ENCODE measurements around the gene CBFA2T2. TPM values are rescaled to one million over a fixed set of nuclear protein-coding genes. Genes with fewer than 3 reads are reported as not detected.
"Not testable (repeated sequence)": the region's sequence is repeated elsewhere in the genome, so short reads cannot be mapped to it uniquely, and the experiment has no call there.

Gene CBFA2T2
- polyA plus RNA-seq, 4 donors: 21.8 to 29.8 (median 25.1) TPM

- no peak for DNase-seq (ENCODE audit: low read depth in 4 of 4, low spot score in 3 of 4)
Observed at GRCh38 chr20:33606118-33606771, 116.3 kb downstream of the CBFA2T2 start.

DNA sequence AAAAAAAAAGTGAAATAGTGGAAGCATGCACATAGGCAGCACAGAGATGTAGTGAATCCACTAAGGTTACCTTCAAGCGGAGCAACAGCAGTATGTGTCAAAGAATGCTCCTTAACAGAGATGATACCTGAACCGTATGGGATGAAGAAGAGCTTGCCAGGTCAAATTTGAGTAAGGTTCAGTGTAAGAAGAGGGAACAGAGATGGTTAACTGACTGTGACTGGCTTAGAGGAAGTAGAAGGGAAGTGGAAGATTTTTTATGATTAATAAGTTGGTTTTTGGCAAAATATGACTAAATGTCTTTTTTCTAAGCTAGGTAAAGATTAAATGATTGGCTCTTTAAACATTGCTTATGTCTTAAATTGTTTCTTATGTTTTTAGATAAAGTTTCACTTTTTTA is 119.6 kb downstream of the CBFA2T2 start:
- DNase-seq (ENCODE audit: low read depth in 4 of 4, low spot score in 3 of 4): no peak

DNA sequence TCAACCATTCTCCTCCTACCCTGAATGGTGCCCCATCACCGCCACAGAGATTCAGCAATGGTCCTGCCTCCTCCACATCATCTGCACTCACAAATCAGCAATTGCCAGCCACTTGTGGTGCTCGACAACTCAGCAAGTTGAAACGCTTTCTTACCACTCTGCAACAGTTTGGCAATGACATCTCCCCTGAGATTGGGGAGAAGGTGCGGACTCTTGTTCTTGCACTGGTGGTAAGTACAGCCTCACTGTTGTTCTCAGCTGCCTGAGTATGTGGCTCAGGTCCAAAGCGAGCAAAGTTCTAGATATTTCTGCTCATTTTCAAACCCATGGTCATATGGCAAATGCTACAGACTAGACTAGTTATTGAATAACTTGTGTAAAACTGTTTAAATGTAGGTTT is 121.2 kb downstream of the CBFA2T2 start:
- DNase-seq (ENCODE audit: low read depth in 4 of 4, low spot score in 3 of 4): no peak

GRCh38 chr20:33612001-33612400 is 122.1 kb downstream of the CBFA2T2 start:
- no peak for DNase-seq (ENCODE audit: low read depth in 4 of 4, low spot score in 3 of 4)

- DNase-seq (ENCODE audit: low read depth in 4 of 4, low spot score in 3 of 4): no peak
Observed at GRCh38 chr20:33621717-33622400, 132.0 kb downstream of the CBFA2T2 start.

- no peak for DNase-seq (ENCODE audit: low read depth in 4 of 4, low spot score in 3 of 4)
Observed at GRCh38 chr20:33622705-33623365, 132.9 kb downstream of the CBFA2T2 start.

DNA sequence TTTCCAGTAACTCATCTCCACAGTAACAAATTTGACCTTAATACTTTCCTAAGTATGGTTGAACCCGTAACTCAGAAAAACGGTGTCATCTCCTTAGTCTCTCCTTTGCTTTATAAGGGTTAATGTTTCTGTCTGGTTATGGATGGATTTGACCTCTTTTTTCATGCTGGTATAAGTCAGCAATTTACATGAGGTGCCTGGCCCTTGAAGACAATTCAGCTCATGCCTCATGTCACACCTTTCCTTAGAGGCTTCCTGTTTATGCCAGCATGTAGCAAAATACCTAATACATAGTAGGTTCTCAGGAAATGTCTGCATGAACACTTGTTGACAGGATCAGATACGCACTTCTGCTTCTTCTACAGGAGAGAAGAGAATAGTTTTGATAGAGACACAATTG is 134.5 kb downstream of the CBFA2T2 start:
- no peak for DNase-seq (ENCODE audit: low read depth in 4 of 4, low spot score in 3 of 4)

DNA sequence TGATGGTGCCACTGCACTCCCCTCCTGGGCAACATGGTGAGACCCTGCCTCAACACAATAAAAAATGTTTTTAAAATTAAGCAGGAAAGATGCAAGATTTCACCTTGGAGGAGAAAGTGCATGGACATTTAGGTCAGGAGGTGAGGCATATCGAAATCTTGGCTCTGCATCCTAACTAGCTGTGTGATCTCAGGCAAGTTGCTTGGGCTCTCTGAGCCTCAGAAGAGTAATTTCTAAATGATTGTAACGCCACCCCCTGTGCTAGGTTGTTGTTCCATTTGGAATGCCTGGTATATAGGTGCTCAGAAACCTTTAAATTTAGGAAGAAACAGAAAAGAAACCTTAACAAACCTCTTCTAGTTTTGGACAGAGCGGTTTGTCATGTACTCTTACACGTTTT is 136.3 kb downstream of the CBFA2T2 start:
- no peak for DNase-seq (ENCODE audit: low read depth in 4 of 4, low spot score in 3 of 4)

DNA sequence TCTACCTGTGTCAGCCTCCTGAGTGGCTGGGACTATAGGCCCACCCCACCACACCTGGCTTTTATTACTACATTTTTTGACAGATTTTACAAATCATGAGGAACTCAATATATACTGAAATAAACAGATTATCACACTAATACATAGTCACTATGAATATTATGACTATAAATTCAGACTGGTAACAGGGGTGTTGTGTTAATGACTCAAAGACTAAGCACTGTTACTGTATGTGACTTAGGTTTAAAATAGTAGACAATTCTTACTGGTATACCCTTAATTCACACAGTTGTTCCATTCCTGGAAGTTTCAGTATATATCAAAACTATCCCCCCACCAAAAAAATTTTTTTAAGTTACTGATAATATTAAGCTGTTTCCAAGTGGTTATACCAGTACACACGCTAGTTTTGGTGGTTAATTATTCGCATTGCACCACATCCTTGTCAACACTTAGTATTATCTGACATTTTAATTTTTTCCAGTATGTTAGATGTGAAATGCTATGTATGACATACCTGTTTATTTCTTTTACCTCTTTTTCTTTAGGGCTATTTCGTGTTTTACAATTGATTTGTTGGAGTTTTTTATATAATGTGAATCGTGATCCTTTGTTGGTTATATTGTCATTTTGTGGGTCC is 137.8 kb downstream of the CBFA2T2 start:
- no peak for DNase-seq (ENCODE audit: low read depth in 4 of 4, low spot score in 3 of 4)

DNA sequence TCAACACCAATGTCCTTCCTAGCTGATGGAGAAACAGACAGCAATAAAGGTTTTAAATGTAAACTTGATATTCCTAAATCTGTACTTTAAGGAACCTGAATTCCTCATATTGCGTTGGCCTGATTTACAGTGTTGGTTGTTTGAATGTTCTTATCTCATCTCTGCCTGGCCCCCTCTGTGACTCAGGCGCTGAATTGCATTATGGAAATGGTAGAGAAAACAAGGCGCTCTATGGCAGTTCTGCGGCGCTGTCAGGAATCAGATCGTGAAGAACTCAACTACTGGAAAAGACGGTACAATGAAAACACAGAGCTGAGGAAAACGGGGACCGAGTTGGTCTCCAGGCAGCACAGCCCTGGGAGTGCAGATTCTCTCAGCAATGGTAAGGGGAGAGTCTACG is 139.6 kb downstream of the CBFA2T2 start:
- no peak for DNase-seq (ENCODE audit: low read depth in 4 of 4, low spot score in 3 of 4)

GRCh38 chr20:33629979-33630378 is 140.1 kb downstream of the CBFA2T2 start:
- DNase-seq (ENCODE audit: low read depth in 4 of 4, low spot score in 3 of 4): no peak

DNA sequence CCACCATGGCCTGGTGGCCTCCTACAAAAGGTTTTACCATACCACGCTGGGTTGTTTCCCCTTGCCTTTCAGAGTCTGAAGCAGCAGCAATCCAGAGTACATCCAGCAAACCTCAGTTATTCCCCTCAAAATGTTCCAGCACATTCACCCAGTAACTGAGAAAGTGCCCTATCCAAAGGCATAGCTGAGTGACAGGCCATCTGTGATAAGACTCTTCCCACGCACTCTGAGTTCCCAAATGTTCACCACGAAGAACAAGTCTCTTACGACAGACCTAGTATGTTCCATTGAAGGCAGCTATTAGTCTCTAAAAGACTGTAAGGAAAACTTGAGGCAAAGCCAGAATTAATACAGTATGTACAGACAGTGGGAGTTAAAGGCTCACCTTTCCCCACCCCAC is 140.6 kb downstream of the CBFA2T2 start:
- DNase-seq (ENCODE audit: low read depth in 4 of 4, low spot score in 3 of 4): no peak

GRCh38 chr20:33631910-33632309 is 142.0 kb downstream of the CBFA2T2 start:
- not testable (repeated sequence) for DNase-seq (ENCODE audit: low read depth in 4 of 4, low spot score in 3 of 4)

DNA sequence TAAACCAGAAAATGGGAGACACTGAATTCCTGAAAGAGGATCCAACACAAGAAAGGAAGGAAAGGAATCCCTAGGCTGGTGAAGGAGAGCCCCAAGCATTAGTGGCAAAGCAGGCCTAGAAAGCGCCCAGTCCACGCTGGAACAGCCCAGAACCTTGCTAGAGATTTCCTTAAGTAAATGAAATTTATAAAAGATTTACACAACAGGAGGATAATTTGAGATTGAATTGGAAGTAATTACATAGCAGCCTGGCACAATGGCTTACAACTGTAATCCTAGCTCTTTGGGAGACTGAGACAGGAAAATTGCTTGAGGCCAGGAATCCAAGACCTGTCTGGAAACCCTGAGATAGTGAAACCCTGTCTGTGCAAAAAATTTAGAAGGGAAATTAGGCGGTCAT is 145.4 kb downstream of the CBFA2T2 start:
- no peak for DNase-seq (ENCODE audit: low read depth in 4 of 4, low spot score in 3 of 4)

- no peak for DNase-seq (ENCODE audit: low read depth in 4 of 4, low spot score in 3 of 4)
Observed at GRCh38 chr20:33636776-33637175, 146.9 kb downstream of the CBFA2T2 start.

DNA sequence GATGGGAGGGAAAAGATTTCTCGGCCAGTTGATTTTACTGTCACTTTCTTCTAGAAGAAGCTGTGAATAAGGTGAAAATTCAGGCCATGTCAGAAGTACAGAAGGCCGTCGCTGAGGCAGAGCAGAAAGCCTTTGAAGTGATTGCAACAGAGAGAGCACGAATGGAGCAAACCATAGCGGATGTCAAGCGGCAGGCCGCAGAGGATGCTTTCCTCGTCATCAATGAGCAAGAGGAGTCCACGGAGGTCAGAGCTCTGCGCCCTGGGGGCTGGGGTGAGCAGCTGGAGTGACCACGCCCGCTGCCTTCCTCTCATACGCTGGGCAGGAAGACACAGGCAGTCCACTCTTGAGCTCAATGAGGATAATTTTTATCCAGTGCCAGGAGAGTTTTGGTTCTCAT is 150.4 kb downstream of the CBFA2T2 start:
- no peak for DNase-seq (ENCODE audit: low read depth in 4 of 4, low spot score in 3 of 4)

DNA sequence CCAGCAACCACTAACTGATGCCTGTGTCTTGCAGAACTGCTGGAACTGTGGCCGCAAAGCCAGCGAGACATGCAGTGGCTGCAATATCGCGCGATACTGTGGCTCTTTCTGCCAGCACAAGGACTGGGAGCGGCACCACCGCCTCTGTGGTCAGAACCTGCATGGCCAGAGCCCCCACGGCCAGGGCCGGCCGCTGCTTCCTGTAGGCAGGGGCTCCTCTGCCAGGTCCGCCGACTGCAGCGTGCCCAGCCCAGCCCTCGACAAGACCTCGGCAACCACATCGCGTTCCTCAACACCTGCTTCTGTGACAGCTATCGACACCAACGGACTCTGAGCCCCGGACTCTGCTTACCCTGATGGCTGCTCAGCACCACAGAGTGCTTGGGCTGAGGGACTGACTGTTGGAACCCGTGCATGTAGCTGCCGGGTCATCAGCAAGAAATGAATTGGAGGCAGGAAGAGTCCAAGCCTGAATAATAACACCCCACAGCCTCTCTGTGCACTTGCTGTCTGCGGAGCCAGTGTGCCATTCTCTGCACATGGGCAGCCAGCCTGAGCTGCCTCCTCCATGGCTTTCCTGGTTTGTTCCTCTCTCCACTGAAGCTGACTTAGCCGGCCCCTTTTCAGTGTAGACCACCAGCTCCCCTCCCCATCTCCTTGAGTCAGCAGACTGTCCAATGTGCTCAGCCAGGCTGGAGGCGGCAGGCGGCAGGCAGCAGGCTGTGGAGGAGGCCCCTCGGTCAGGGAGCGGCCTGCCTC is 154.6 kb downstream of the CBFA2T2 start:
- DNase-seq (ENCODE audit: low read depth in 4 of 4, low spot score in 3 of 4): no peak

- no peak for DNase-seq (ENCODE audit: low read depth in 4 of 4, low spot score in 3 of 4)
Observed at GRCh38 chr20:33645072-33645358, 155.1 kb downstream of the CBFA2T2 start.

- no peak for DNase-seq (ENCODE audit: low read depth in 4 of 4, low spot score in 3 of 4)
Observed at GRCh38 chr20:33645396-33645795, 155.5 kb downstream of the CBFA2T2 start.

DNA sequence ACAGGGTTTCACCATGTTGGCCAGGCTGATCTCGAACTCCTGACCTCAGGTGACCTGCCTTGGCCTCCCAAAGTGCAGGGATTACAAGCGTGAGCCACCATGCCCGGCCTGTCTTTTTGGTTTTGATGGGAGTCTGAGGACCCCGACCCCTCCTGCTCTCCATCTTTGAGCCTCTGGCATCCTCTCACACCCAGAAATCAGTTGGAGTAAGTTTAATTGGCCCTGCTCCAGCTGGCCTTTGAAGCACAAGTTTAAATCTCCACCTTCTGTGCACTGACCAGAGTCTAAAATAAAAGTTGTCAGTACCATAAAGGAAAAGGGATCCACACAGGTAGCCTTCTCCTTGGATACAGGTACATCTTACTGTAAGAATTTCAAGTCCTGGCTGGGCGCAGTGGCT is 156.3 kb downstream of the CBFA2T2 start:
- no peak for DNase-seq (ENCODE audit: low read depth in 4 of 4, low spot score in 3 of 4)
